ENCODE results near the gene EPHB2.

EPHB2 gene

GRCh38 chr1:22862752-22863151 lies 152.1 kb downstream of the EPHB2 start:
- Histone ChIP-seq H3K18ac (ENCODE audit: low read depth in 1 of 2, low read length in 2 of 2) (no peak overlapping the region), H3K36me3 (ENCODE audit: control insufficient read depth in 1 of 2, insufficient read depth in 2 of 2, low read depth in 1 of 2, low read length in 2 of 2) (peaks cover 0 to 46% of the 10 kb centered on the region in 2 experiments), H3K23ac (ENCODE audit: low read length in 2 of 2) (no peak overlapping the region), H2BK15ac (ENCODE audit: low read depth, poor library complexity, severe bottlenecking) (no peak overlapping the region), H3K9me3 (ENCODE audit: control insufficient read depth, low read length) (peaks cover under 1% of the 10 kb centered on the region), H4K91ac (ENCODE audit: low read length) (no peak overlapping the region), H3K14ac (ENCODE audit: low read length in 2 of 2) (no peak overlapping the region), H3K4ac (ENCODE audit: low read depth in 1 of 2, low read length in 2 of 2) (no peak overlapping the region), H3K4me1 (ENCODE audit: control insufficient read depth, insufficient read depth, low read depth, low read length) (peaks cover 6% of the 10 kb centered on the region), H2BK5ac (ENCODE audit: low read depth, low read length, poor library complexity, severe bottlenecking) (no peak overlapping the region), H3K27me3 (ENCODE audit: control insufficient read depth in 1 of 2, insufficient read depth in 1 of 2, low read length in 2 of 2) (peaks cover 0 to 13% of the 10 kb centered on the region in 2 experiments), H3K79me1 (replicated peaks; ENCODE audit: low read length, poor library complexity, severe bottlenecking) (peaks cover 23% of the 10 kb centered on the region), H2BK120ac (ENCODE audit: low read depth, low read length) (no peak overlapping the region), H4K8ac (ENCODE audit: low read length) (no peak overlapping the region), H2AK5ac (ENCODE audit: low read length, severe bottlenecking) (no peak overlapping the region), H3K4me3 (ENCODE audit: insufficient read depth in 1 of 2, low read depth in 1 of 2, low read length in 2 of 2) (no peak overlapping the region), H2BK12ac (ENCODE audit: low read length in 2 of 2) (no peak overlapping the region), H3K4me2 (ENCODE audit: low read length, poor library complexity, severe bottlenecking) (no peak overlapping the region), H3K9ac (ENCODE audit: low read length) (peak overlapping the region; percentile 36), H2AFZ (ENCODE audit: low read depth, low read length) (no peak overlapping the region), H3K27ac (ENCODE audit: low read length, poor library complexity, severe bottlenecking) (no peak overlapping the region)
- DNase-seq: no peak
- WGBS: 97% methylated on average over 9 of the region's 9 CpGs

DNA sequence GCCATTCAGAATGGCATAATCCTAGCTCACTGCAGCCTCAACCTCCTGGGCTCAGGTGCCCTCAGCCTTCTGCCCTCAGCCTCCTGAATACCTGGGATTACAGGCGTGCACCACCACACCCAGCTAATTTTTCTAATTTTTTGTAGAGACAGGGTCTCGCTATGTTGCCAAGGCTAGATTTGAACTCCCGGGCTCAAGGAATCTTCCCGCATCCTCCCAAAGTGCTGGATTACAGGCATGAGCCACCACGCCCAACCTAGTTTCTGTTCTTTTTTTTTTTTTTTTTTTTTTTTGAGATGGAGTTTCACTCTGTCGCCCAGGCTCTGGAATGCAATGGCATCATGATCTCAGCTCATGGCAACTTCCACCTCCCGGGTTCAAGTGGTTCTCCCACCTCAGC lies 153.1 kb downstream of the EPHB2 start:
- peaks cover 19% of the 10 kb centered on the region for H3K79me1 ChIP-seq (replicated peaks; ENCODE audit: low read length, poor library complexity, severe bottlenecking)
- no peak overlapping the region for H2BK15ac ChIP-seq (ENCODE audit: low read depth, poor library complexity, severe bottlenecking)
- no peak overlapping the region for H4K91ac ChIP-seq (ENCODE audit: low read length)
- H4K8ac ChIP-seq (ENCODE audit: low read length): no peak overlapping the region
- no peak overlapping the region for H3K27ac ChIP-seq (ENCODE audit: low read length, poor library complexity, severe bottlenecking)
- H3K23ac ChIP-seq (ENCODE audit: low read length in 2 of 2): no peak overlapping the region
- H2AFZ ChIP-seq (ENCODE audit: low read depth, low read length): no peak overlapping the region
- H2AK5ac ChIP-seq (ENCODE audit: low read length, severe bottlenecking): no peak overlapping the region
- H2BK5ac ChIP-seq (ENCODE audit: low read depth, low read length, poor library complexity, severe bottlenecking): no peak overlapping the region
- no peak overlapping the region for H2BK120ac ChIP-seq (ENCODE audit: low read depth, low read length)
- WGBS: 96% methylated on average over 7 of the region's 7 CpGs
- no peak overlapping the region for H2BK12ac ChIP-seq (ENCODE audit: low read length in 2 of 2)
- no peak for DNase-seq
- H3K4ac ChIP-seq (ENCODE audit: low read depth in 1 of 2, low read length in 2 of 2): no peak overlapping the region
- H3K4me1 ChIP-seq (ENCODE audit: control insufficient read depth, insufficient read depth, low read depth, low read length): peaks cover 6% of the 10 kb centered on the region
- H3K14ac ChIP-seq (ENCODE audit: low read length in 2 of 2): no peak overlapping the region
- no peak overlapping the region for H3K18ac ChIP-seq (ENCODE audit: low read depth in 1 of 2, low read length in 2 of 2)
- H3K4me2 ChIP-seq (ENCODE audit: low read length, poor library complexity, severe bottlenecking): no peak overlapping the region
- peaks cover 0 to 50% of the 10 kb centered on the region in 2 experiments for H3K36me3 ChIP-seq (ENCODE audit: control insufficient read depth in 1 of 2, insufficient read depth in 2 of 2, low read depth in 1 of 2, low read length in 2 of 2)
- H3K9ac ChIP-seq (ENCODE audit: low read length): no peak overlapping the region
- peaks cover 0 to 9% of the 10 kb centered on the region in 2 experiments for H3K27me3 ChIP-seq (ENCODE audit: control insufficient read depth in 1 of 2, insufficient read depth in 1 of 2, low read length in 2 of 2)
- peaks cover 6% of the 10 kb centered on the region for H3K9me3 ChIP-seq (ENCODE audit: control insufficient read depth, low read length)
- H3K4me3 ChIP-seq (ENCODE audit: insufficient read depth in 1 of 2, low read depth in 1 of 2, low read length in 2 of 2): no peak overlapping the region

- Histone ChIP-seq H3K9me3 (ENCODE audit: control insufficient read depth, low read length) (peaks cover 6% of the 10 kb centered on the region), H3K4me2 (ENCODE audit: low read length, poor library complexity, severe bottlenecking) (no peak overlapping the region), H2BK120ac (ENCODE audit: low read depth, low read length) (no peak overlapping the region), H2AFZ (ENCODE audit: low read depth, low read length) (no peak overlapping the region), H3K18ac (ENCODE audit: low read depth in 1 of 2, low read length in 2 of 2) (no peak overlapping the region), H4K91ac (ENCODE audit: low read length) (no peak overlapping the region), H2BK5ac (ENCODE audit: low read depth, low read length, poor library complexity, severe bottlenecking) (no peak overlapping the region), H3K27ac (ENCODE audit: low read length, poor library complexity, severe bottlenecking) (no peak overlapping the region), H3K4me1 (ENCODE audit: control insufficient read depth, insufficient read depth, low read depth, low read length) (peaks cover 10% of the 10 kb centered on the region), H2AK5ac (ENCODE audit: low read length, severe bottlenecking) (no peak overlapping the region), H3K36me3 (ENCODE audit: control insufficient read depth in 1 of 2, insufficient read depth in 2 of 2, low read depth in 1 of 2, low read length in 2 of 2) (peaks cover 0 to 61% of the 10 kb centered on the region in 2 experiments), H3K4me3 (ENCODE audit: insufficient read depth in 1 of 2, low read depth in 1 of 2, low read length in 2 of 2) (no peak overlapping the region), H2BK15ac (ENCODE audit: low read depth, poor library complexity, severe bottlenecking) (no peak overlapping the region), H2BK12ac (ENCODE audit: low read length in 2 of 2) (no peak overlapping the region), H4K8ac (ENCODE audit: low read length) (no peak overlapping the region), H3K9ac (ENCODE audit: low read length) (no peak overlapping the region), H3K4ac (ENCODE audit: low read depth in 1 of 2, low read length in 2 of 2) (no peak overlapping the region), H3K27me3 (ENCODE audit: control insufficient read depth in 1 of 2, insufficient read depth in 1 of 2, low read length in 2 of 2) (peaks cover 0 to 9% of the 10 kb centered on the region in 2 experiments), H3K14ac (ENCODE audit: low read length in 2 of 2) (no peak overlapping the region), H3K23ac (ENCODE audit: low read length in 2 of 2) (no peak overlapping the region), H3K79me1 (replicated peaks; ENCODE audit: low read length, poor library complexity, severe bottlenecking) (peaks cover 26% of the 10 kb centered on the region)
- no peak for DNase-seq
- 94% methylated on average over 24 of the region's 24 CpGs for WGBS
These were observed 154.2 kb downstream of the EPHB2 start for GRCh38 chr1:22864886-22865285.

GRCh38 chr1:22865736-22866135 lies 155.1 kb downstream of the EPHB2 start:
- H3K9me3 ChIP-seq (ENCODE audit: control insufficient read depth, low read length): peaks cover 6% of the 10 kb centered on the region
- H3K18ac ChIP-seq (ENCODE audit: low read depth in 1 of 2, low read length in 2 of 2): no peak overlapping the region
- H3K4me2 ChIP-seq (ENCODE audit: low read length, poor library complexity, severe bottlenecking): no peak overlapping the region
- H2BK15ac ChIP-seq (ENCODE audit: low read depth, poor library complexity, severe bottlenecking): no peak overlapping the region
- WGBS: 93% methylated on average over 5 of the region's 5 CpGs
- peaks cover 17% of the 10 kb centered on the region for H3K4me1 ChIP-seq (ENCODE audit: control insufficient read depth, insufficient read depth, low read depth, low read length)
- no peak for DNase-seq
- H4K91ac ChIP-seq (ENCODE audit: low read length): no peak overlapping the region
- H3K79me1 ChIP-seq (replicated peaks; ENCODE audit: low read length, poor library complexity, severe bottlenecking): peaks cover 26% of the 10 kb centered on the region
- no peak overlapping the region for H3K14ac ChIP-seq (ENCODE audit: low read length in 2 of 2)
- H3K9ac ChIP-seq (ENCODE audit: low read length): no peak overlapping the region
- no peak overlapping the region for H2AFZ ChIP-seq (ENCODE audit: low read depth, low read length)
- H3K27ac ChIP-seq (ENCODE audit: low read length, poor library complexity, severe bottlenecking): no peak overlapping the region
- peaks cover 0 to 13% of the 10 kb centered on the region in 2 experiments for H3K27me3 ChIP-seq (ENCODE audit: control insufficient read depth in 1 of 2, insufficient read depth in 1 of 2, low read length in 2 of 2)
- H3K36me3 ChIP-seq (ENCODE audit: control insufficient read depth in 1 of 2, insufficient read depth in 2 of 2, low read depth in 1 of 2, low read length in 2 of 2): peaks cover 0 to 64% of the 10 kb centered on the region in 2 experiments
- H3K23ac ChIP-seq (ENCODE audit: low read length in 2 of 2): no peak overlapping the region
- H2BK12ac ChIP-seq (ENCODE audit: low read length in 2 of 2): no peak overlapping the region
- H2BK120ac ChIP-seq (ENCODE audit: low read depth, low read length): no peak overlapping the region
- no peak overlapping the region for H4K8ac ChIP-seq (ENCODE audit: low read length)
- no peak overlapping the region for H2BK5ac ChIP-seq (ENCODE audit: low read depth, low read length, poor library complexity, severe bottlenecking)
- no peak overlapping the region for H3K4me3 ChIP-seq (ENCODE audit: insufficient read depth in 1 of 2, low read depth in 1 of 2, low read length in 2 of 2)
- no peak overlapping the region for H3K4ac ChIP-seq (ENCODE audit: low read depth in 1 of 2, low read length in 2 of 2)
- no peak overlapping the region for H2AK5ac ChIP-seq (ENCODE audit: low read length, severe bottlenecking)

Data from mesenchymal stem cell (in vitro differentiated cells and primary cell).